ENCODE results near the gene CD55.
A peak's percentile ranks its signal among the peaks of the same experiment; 100 is the strongest.

Gene CD55

DNA sequence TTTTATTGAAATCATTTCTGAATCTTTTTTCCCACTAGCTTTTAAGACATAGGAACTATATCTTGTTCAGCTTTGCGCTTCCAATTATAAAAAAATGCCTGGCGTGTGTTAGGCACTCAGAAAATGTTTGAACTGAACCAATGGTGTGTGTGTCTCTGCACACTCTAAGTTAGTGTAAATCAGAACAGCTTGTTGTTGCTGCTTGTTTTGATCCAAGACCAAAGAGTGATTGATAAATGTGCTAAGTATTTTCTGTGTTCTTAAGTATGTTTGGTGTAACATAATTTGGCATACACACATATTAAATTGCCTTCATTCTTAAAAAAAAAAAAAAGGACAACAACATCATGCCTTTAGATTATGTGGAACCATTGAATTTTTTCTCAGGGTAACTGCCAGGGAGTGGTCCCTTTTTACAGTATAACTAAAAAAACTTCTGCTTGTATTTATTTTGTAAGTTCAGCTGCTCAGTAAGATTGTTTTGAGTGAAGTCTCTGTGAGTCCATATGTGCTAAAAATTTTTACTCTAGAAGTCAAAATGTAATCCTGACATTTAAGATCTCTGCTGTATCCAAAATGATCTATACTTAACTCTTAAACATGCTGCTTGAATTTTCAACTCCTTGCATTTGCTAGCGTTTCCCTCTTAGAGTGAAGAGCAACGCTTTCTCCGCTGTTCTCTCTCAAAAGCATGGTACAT is 8.7 kb downstream of the CD55 start:
- DNase-seq (ENCODE audit: low spot score): no peak

DNA sequence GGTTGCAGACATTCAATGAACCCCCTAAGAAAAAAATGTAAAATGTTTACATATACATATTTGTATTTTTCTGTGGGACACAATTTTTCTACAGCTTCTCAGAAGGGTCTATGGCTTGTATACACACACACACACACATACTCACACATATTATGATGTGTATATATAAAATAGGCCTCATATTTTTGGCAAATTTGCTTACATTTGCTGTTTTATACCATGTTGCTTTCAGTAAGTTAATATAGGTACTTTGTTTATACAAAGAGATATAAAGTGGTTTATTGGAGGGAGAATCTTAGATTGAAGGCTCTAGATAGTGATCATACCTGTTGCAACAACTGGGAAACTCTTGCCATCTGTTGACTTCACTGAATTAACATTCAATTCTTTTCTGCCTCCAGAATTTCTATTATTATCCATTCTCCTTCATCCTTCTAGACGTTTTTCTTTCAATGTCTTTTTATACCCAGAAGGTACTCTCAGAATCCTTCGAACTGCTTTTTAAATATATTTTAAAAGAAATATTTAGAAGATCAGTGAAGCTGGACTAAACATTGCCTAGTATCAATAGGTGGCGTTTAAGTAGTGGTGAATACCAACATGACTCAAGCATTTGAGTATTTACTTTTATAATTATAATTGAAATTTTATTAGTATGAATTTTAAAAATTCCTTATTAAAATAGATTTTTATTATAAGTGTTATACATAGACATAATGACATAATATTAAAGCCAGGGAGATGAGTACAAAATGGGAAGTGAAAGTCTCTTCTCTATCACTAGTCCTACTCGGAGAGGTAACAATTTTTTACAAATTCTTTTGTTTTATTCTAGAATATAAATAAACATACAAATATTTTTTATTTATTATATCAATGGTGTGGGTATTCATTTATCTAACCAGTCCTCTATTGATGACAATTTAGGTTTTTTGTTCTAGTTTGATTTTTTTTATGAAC is 10.2 kb downstream of the CD55 start:
- DNase-seq (ENCODE audit: low spot score): no peak

DNA sequence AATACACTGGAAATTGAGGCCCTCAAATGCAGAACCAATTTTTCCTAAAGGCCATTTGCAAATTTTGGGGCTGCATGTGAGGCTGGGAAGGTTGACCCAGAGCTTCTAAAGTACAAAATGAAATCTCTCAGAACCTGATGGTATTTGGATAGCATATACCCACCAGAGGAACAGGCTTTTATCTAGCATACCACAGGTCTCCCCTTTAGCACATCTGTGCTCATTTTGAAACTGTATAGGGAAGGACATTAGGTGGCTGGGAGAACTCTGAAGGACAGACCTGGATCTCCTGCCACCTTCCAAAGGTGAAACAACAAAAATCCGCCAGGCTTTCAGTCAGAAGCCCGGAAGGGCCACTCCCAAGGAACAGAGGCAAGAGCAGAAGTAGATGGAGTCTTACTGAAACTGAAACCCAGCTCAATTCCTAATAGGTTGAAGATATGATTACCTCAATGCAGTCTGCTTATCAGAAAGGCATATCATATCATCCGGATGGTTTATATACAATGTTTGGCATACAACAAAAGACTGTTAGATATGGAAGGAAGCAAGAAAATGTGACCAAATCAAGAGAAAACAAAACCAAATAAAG is 11.6 kb downstream of the CD55 start:
- no peak for DNase-seq (ENCODE audit: low spot score)

DNA sequence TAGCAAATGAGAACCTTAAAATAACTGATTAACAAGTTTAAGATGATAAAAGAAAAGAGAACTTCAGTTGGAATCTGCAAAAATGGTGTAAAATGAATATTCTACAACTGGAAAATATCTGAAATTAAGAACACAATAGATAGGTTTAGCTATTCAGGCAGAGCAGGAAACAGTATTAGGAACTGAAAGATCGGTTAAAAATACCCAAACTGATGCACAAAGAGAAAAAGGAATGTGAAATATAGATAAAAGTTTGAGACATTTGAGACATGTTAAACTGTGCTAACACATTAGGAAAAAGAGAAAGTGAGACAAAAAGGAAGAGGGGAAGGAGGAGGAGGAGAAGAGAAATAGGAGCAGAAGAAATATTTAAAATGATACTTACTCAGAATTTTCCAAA is 12.1 kb downstream of the CD55 start:
- no peak for DNase-seq (ENCODE audit: low spot score)

DNA sequence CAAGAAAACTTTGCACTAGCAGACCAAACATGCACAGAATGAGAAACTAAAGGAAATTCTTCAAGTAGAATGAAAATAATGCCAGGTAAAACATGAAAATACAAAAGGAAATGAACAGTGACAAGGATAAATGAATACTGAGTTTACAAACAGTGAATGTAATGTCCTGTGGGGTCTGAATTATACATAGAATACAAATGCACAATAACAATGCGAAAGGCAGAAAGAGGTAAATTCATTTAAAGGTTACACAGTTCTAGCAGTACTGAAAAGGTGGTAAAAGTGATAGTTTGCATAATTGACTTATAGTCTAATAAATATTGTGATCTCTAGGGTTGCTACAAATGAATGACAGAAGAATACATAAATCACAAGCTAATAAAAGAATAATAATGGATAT is 12.9 kb downstream of the CD55 start:
- DNase-seq (ENCODE audit: low spot score): no peak

DNA sequence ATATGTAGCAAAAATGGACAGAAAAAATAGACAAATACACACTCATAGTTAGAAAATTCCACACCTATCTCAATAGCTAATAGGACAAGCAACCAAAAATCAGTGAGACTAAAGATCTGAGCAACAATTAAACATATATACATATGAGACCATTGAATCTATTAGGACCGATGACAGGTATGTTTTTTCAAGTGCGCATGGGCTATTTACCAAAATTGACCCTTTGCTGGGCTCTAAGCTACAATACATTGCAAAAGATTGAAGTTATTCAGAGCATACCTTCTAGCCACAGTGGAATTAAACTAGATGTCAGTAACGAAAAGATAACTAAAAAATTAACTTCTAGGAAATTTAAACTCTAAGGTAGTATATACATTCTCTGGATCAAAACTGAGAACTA is 13.7 kb downstream of the CD55 start:
- no peak for DNase-seq (ENCODE audit: low spot score)

DNA sequence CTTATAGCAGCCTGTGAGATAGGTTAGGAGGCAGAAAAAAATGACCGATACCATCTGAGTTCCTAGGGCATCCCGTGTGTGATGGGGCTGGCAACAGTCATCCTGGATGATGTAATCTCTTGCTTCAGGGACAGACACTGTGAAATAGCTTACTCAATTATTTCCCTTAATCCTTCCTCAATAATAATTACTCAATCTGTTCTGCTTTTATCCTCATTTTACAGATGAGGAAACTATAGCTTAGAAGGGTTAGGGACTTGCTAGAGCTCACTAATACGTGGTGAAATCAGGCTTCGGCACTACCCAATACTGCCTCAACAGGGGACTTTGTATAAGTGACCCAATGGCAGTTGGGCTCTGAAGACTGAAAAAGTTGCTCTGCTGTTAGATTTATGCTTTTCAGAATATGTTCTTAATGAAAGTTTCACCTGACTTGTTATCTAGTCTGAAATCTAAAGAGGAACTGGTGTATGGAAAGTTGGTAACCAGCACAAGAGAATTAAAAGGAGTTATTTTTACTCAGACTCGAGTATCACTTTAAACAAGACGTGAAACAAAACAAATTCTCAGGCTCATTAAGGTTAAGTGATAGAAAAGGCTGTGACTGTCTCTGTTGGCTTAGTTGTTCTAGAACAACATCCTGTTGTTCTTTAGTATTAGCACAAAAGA is 14.4 kb downstream of the CD55 start:
- DNase-seq (ENCODE audit: low spot score): peak; percentile 47

DNA sequence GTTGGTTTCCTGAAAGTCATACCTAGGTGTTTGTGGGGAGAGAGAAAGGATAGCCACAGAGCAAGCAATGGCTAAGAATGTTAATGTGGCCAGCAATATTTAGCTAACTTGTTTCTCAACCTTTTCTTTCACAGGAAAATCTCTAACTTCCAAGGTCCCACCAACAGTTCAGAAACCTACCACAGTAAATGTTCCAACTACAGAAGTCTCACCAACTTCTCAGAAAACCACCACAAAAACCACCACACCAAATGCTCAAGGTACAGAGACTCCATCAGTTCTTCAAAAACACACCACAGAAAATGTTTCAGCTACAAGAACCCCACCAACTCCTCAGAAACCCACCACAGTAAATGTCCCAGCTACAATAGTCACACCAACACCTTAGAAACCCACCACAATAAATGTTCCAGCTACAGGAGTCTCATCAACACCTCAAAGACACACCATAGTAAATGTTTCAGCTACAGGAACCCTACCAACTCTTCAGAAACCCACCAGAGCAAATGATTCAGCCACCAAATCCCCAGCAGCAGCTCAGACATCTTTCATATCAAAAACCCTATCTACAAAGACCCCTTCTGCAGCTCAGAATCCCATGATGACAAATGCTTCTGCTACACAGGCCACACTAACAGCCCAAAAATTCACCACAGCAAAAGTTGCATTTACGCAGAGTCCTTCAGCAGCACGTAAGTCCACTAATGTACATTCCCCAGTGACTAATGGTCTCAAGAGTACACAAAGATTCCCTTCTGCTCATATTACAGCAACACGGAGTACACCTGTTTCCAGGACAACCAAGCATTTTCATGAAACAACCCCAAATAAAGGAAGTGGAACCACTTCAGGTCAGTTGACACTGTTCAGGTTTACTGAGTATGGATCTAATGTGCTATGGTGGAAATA is 15.3 kb downstream of the CD55 start:
- DNase-seq (ENCODE audit: low spot score): no peak

DNA sequence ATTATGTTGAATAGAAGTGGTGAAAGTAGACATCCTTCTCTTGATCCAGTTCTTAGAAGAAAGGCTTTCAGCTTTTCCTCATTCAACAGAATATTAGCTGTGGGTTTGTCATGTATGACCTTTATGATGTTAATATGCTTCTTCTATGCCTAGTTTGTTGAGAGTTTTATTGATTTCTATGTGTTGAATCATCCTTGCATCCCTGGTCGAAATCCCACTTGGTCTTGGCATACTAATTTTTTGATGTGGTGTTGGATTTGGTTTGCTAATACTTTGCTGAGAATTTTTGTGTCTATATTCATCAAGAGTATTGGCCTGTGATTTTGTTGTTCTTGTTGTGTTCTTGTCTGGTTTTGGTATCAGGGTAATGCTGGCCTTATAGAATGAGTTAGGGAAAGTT is 20.9 kb downstream of the CD55 start:
- no peak for DNase-seq (ENCODE audit: low spot score)

DNA sequence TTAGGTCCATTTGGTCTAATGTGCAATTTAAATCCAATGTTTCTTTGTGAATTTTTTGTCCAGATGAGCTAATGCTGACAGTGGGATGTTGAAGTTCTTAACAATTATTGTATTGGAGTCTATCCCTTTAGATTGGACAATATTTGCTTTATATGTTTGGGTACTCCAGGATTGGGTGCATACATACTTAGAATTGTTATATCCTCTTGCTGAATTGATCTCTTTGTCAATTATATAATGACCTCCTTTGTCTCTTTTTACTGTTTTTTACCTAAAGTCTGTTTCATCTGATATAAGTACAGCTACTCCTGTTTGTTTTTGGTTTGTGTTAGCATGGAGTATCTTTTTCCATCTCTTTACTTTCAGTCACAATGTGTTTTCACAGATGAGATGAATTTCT is 22.2 kb downstream of the CD55 start:
- no peak for DNase-seq (ENCODE audit: low spot score)

DNA sequence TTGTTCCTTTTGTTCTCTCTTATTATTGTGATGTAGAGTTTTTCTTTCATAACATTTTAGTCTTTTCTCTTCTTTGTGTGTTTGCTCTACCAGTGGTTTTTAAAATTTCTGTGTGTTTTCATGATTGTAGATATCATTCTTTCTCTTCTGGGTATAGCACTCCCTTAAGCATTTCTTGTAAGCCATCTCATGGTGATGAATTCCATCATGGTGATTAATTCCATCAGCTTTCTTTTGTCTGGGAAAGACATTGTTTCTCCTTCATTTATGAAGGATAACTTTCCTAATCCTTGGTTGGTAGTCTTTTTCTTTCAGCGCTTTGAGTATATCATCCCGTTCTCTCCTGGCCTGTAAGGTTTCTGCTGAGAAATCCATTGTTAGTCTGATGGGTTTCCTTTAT is 22.7 kb downstream of the CD55 start:
- no peak for DNase-seq (ENCODE audit: low spot score)

DNA sequence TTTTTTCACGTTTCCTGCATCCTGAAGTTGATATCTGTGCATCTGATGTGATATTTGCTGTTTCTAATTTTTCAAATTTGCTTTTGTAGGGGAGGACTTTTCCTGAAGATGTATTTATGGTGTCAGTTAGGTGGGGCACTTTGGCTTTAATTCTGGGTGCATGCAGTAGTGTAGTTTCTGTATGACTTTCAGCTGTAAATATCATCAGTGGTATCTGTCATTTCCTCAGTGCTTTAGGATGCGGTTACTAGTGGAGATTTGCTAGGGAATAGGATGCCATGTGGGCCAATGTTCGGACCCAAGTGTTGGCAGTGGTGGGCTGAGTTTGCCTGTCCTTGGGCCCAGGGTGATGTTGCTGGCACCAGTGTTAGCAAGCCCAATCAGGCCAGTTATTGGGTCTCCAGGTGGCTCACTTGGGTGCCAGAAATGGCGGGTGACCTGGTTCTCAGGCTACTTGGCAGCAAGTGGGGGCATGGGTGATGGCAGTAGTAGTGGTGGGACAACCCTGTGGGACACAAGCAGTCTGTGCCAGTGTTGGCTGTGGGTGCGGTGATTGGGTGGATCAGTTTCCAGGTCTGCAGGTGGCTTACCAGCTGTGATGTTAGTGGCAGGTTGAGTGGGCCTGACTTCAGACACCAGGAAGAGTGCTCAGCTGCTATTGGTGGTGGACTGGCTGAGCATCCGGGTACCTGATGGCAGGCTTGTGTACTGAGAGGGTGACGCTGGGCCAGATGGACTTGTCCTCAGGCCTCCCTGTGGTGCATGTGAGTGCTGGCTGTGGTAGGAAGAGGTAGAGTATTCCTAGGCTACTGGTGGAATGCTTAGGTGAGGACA is 24.4 kb downstream of the CD55 start:
- DNase-seq (ENCODE audit: low spot score): no peak

DNA sequence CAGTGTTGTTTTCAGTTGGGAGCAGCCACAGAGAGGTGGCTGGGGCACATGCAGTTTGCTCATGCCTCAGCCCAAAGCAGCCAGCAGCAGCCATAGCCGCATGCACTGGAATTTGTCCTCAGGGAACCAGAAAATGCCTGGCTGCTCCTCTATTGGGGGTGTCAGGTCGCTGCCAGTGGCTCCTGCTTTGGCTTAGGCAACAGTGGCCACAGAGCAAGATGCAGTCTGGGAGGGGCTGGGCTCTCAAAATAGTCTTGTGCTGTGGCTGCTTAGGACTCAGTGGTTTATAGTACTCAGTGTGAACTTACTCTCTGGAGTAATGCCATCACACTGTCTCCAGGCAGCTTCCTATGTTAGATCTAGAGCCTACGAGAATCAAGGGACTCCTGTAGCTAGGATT is 25.0 kb downstream of the CD55 start:
- peak; percentile 29 for DNase-seq (ENCODE audit: low spot score)

DNA sequence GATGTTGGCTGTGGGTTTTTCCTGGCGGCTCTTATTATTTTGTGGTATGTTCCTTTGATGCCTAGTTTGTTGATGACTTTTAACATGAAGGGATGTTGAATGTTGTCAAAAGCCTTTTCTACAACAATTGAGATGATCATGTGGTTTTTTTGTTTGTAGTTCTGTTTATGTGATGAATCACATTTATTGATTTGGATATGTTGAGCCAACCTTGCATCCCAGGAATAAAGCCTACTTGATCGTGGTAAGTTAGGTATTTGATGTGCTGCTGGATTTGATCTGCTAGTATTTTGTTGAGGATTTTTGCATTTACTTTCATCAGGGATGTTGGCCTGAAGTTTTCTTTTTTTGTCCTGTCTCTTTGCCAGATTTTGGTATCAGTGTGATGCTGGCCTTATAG is 28.5 kb downstream of the CD55 start:
- DNase-seq (ENCODE audit: low spot score): no peak

DNA sequence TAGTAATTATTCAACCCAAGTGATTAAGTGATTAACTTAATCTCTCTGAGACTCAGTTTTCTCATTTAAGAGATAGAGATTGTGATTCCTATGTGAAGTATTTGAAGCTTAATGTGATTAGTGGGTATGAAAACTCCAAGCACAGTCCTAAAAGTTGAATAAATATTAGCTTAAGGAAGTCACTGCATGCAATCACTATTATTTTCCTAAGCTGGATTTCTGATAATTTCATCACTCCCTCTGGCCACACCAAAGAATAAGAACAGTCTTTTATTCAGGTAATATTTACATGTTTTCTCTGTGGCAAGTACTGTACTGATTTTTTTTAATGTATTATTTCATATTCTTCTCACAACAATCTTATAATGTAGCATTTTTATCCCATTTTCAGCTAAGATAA is 31.1 kb downstream of the CD55 start:
- no peak for DNase-seq (ENCODE audit: low spot score)

DNA sequence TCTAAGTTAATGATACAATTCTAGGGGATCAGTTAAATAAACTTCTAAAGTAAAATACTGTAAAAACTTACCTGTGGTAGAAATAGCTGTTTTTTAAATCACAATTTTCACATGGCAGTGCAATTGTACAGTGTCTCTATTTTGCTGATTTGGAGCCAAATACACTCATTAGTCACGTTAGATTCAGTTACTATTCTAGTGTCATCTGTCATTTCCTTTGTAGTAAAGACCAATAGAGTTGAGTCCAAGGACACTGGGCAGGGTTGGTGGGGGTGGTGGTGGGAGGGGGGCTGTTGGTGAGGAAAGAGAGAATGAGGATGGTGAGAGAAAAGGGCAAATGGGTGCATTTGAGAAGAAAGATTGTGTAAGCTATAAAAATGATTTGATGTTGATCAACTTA is 33.6 kb downstream of the CD55 start:
- DNase-seq (ENCODE audit: low spot score): no peak

DNA sequence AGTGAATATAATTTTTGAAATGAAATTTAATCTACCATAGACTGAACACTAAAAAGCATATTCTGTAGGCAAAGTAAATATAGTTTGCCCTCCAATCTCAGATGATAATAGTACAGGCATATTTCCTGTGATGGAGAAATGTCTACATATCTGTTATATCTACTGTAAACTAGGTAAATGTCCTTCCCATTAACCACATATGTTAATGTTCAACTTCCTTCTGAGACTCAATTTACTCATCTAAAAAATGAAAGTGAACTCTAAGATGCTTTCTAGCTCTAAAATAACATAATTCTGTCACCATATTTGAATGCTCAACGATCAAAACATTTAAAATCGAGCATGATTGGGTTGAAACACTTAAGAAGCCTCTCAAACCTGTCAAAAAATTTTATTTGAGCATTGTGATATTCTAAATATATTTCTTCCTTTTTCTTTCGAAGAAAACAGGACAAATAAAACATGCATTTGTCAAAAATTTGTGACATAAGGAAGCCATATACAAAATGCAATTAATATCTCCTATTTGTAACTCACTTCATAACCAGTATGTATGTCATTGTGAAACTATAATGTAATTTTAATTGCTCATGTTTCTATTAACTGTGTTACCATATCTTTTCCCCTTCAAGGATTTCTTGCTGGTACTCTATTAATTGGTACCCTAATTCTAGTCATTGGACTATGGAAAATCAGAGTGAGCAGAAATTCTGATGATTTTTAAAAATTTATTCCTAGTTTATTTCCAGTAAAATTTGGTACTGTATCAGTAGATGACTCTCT is 34.2 kb downstream of the CD55 start:
- no peak for DNase-seq (ENCODE audit: low spot score)

DNA sequence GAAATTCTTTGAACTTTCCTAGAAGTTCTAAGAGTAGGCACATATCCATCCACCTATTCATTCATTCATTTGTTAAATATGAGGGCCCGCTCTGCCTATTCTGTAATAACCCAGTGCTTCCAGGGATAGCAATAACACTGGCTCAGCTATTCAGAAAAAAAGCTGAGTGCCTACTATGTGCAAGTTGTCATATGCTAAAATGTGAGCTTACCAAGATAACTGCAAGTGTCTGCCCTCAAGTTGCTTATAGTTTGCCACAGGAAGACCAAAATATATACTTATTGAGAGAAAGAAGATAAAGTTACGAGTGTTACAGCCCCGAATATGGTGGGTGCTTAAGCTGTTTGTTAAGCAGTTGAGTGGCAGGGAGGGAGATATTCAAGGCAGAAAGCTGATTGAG is 39.6 kb downstream of the CD55 start:
- DNase-seq (ENCODE audit: low spot score): no peak

DNA sequence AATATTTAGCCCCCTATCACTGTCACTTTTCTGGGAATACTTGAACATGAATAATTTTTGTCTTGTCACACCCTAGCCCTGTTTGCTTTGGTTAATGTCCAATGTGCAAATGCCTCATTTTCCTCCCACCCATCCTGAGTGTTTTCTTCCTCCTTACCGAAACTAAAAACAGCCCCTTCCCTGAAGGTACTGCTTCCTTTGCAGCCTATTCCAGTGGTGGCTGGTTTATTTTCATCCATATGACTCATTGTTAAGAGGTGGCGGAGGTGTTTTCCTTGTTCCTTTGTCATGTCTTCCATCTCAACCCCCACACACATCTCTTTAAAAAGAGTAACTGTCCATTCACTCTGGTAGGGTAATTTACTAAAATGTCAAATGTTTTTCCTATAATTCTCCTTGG is 40.4 kb downstream of the CD55 start:
- no peak for DNase-seq (ENCODE audit: low spot score)

Measured in AG20443 (cell line).